Skeletal muscle satellite cell (primary cell): ENCODE data around the gene RFK.

Experiments
- H3K27me3 ChIP-seq: 2 replicates; pipeline ENCODE4 v1.7.0; 2013; ENCODE audit warnings: low read length; ENCODE audit not compliant: control insufficient read depth, insufficient read depth
- H3K36me3 ChIP-seq: 2 replicates; pipeline ENCODE4 v1.7.0; 2013; ENCODE audit warnings: mild to moderate bottlenecking, control low read depth, low read length; ENCODE audit not compliant: insufficient read depth
- H3K4me1 ChIP-seq: 2 replicates; pipeline ENCODE4 v1.7.0; 2013; ENCODE audit warnings: low read length; ENCODE audit not compliant: control insufficient read depth, insufficient read depth
- H3K4me2 ChIP-seq: 2 replicates; pipeline ENCODE4 v1.7.0; 2013; ENCODE audit warnings: mild to moderate bottlenecking, low read length
- H3K4me3 ChIP-seq: 2 replicates; pipeline ENCODE4 v1.7.0; 2013; ENCODE audit warnings: low read length
- H3K9ac ChIP-seq: 2 replicates; pipeline ENCODE4 v1.7.0; 2013; ENCODE audit warnings: mild to moderate bottlenecking, low read depth, low read length, moderate library complexity
- H3K9me3 ChIP-seq: replicated peaks from 2 replicates; pipeline ENCODE4 v1.7.0; 2013; ENCODE audit warnings: mild to moderate bottlenecking, control low read depth, low read length

The RFK gene

GRCh38 chr9:76379494-76379893 is 14.7 kb downstream of the RFK start:
- H3K27me3 ChIP-seq = no peaks in the 10 kb centered on the region
- no peak overlapping the region for H3K9ac ChIP-seq
- H3K4me1 ChIP-seq = peaks cover 11% of the 10 kb centered on the region
- no peak overlapping the region for H3K4me2 ChIP-seq
- H3K4me3 ChIP-seq = no peak overlapping the region
- no peaks in the 10 kb centered on the region for H3K9me3 ChIP-seq
- H3K36me3 ChIP-seq = no peaks in the 10 kb centered on the region

DNA sequence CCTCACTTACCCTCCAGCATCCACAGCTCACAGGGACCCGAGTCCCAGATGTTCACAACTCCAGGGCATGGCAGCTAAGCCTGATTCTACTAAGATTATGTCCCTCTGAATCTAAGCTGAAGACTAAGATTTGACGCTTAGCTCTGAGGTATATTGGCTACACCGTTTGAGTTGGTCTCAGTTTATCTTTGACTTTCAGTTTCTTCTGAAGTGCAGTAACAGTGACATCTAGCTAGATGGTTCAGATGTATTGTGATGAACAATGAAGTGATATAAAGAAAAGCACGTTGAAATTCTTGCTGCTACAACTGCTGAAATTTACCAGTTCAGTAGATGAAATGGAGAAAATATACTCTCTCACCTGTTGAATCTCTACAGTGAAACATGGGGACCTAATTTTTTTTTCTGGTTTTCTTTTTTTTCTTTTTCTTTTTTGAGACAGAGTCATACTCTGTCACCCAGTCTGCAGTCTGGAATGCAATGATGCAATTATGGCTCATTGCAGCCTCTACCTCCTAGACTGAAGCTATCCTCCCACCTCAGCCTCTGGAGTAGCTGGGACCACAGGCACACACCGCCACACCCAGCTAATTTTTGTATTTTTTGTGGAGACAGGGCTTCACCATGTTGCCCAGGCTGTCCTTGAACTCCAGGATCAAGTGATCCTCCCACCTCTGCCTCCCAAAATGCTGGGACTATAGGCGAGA is 15.7 kb downstream of the RFK start:
- H3K27me3 ChIP-seq = no peaks in the 10 kb centered on the region
- no peaks in the 10 kb centered on the region for H3K9me3 ChIP-seq
- no peaks in the 10 kb centered on the region for H3K36me3 ChIP-seq
- H3K4me1 ChIP-seq = peaks cover 6% of the 10 kb centered on the region
- no peak overlapping the region for H3K4me3 ChIP-seq
- H3K9ac ChIP-seq = no peak overlapping the region
- no peak overlapping the region for H3K4me2 ChIP-seq

DNA sequence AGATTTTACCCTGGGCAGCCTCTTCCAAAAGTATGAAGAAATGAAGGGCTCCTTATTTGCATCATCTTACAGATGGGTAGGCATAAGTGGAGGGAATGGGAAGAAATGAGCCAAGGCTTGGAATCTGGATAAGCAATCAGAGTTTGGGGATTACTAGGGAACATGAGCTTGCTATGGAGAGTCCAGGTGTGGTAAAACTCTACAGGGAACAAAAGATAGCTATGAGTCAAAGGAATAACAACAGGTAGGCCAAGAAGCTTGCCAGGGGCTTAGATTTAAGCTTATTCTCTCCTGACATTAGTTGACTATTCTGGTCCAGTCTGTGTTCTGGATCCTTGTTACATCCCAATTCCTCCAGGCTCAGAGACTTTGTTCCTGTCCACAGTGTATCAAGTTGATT is 16.4 kb downstream of the RFK start:
- Histone ChIP-seq H3K9ac (no peak overlapping the region), H3K4me1 (peaks cover 6% of the 10 kb centered on the region), H3K27me3 (no peaks in the 10 kb centered on the region), H3K9me3 (no peaks in the 10 kb centered on the region), H3K4me2 (no peak overlapping the region), H3K36me3 (no peaks in the 10 kb centered on the region), H3K4me3 (no peak overlapping the region)

GRCh38 chr9:76374783-76375559 is 19.3 kb downstream of the RFK start:
- Histone ChIP-seq H3K4me1 (peaks cover 6% of the 10 kb centered on the region), H3K27me3 (no peaks in the 10 kb centered on the region), H3K4me2 (no peak overlapping the region), H3K36me3 (no peaks in the 10 kb centered on the region), H3K4me3 (no peak overlapping the region), H3K9ac (no peak overlapping the region), H3K9me3 (no peaks in the 10 kb centered on the region)

- no peak overlapping the region for H3K9ac ChIP-seq
- H3K36me3 ChIP-seq = no peaks in the 10 kb centered on the region
- peaks cover 6% of the 10 kb centered on the region for H3K4me1 ChIP-seq
- no peaks in the 10 kb centered on the region for H3K27me3 ChIP-seq
- H3K4me2 ChIP-seq = no peak overlapping the region
- H3K4me3 ChIP-seq = no peak overlapping the region
- H3K9me3 ChIP-seq = no peaks in the 10 kb centered on the region
These were observed 20.3 kb downstream of the RFK start for GRCh38 chr9:76373784-76374474.

DNA sequence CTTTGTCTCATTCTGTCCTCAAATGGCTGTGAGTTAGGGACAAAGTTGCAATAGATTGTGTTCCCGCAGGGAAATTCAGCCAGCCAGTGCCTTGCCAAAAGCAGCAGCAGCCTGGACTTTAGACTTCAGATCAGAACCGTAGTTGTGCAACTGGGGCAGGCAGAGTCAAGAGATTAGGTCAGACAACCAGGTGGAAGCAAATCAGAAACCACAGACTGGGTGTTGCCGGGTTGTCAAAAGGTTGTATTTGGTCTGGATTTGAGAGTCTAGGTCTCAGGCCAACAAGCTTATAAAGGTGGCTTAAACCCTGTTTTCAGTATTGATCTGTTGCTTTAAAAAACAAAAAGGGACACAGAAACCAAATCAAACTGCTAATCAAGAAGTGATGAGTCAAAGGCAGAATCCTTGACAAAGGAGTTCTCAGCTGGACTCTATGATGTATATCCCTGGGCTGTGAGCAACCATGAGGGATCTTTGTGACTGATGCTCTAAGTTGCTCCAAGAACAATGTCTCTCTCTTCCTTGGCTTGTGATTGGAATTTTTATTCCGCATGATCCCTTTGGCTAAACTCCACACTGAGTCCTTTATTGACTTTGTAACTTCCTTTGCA is 20.9 kb downstream of the RFK start:
- no peaks in the 10 kb centered on the region for H3K27me3 ChIP-seq
- H3K36me3 ChIP-seq = no peaks in the 10 kb centered on the region

GRCh38 chr9:76372336-76372735 is 21.9 kb downstream of the RFK start:
- Histone ChIP-seq H3K9me3 (no peaks in the 10 kb centered on the region), H3K27me3 (no peaks in the 10 kb centered on the region), H3K36me3 (no peaks in the 10 kb centered on the region), H3K4me2 (no peak overlapping the region), H3K4me3 (no peak overlapping the region), H3K9ac (no peak overlapping the region), H3K4me1 (peaks cover 6% of the 10 kb centered on the region)

More for the DNA sequence above, 20.9 kb downstream of the RFK start:
- Histone ChIP-seq H3K4me1 (peaks cover 6% of the 10 kb centered on the region), H3K9ac (no peak overlapping the region), H3K4me3 (no peak overlapping the region), H3K4me2 (no peak overlapping the region), H3K9me3 (no peaks in the 10 kb centered on the region)

DNA sequence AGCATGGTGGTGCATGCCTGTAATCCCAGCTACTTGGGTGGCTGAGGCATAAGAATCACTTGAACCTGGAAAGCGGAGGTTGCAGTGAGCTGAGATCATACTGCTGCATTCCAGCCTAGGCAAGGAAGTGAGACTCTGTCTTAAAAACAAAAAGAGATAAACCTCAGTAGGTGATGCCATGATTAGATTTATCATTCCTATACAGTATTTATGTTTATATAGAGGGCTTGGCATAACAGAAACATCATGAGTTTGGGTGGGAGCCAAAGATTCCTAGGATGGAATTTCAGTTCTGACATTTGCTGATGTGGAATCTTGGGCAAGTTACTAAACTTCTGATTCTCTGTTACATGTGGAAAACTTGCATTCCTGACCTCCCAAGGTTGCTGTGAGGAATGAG is 22.3 kb downstream of the RFK start:
- Histone ChIP-seq H3K4me1 (peaks cover 6% of the 10 kb centered on the region), H3K9me3 (no peaks in the 10 kb centered on the region), H3K4me3 (no peak overlapping the region), H3K36me3 (no peaks in the 10 kb centered on the region), H3K27me3 (no peaks in the 10 kb centered on the region), H3K9ac (no peak overlapping the region), H3K4me2 (no peak overlapping the region)

DNA sequence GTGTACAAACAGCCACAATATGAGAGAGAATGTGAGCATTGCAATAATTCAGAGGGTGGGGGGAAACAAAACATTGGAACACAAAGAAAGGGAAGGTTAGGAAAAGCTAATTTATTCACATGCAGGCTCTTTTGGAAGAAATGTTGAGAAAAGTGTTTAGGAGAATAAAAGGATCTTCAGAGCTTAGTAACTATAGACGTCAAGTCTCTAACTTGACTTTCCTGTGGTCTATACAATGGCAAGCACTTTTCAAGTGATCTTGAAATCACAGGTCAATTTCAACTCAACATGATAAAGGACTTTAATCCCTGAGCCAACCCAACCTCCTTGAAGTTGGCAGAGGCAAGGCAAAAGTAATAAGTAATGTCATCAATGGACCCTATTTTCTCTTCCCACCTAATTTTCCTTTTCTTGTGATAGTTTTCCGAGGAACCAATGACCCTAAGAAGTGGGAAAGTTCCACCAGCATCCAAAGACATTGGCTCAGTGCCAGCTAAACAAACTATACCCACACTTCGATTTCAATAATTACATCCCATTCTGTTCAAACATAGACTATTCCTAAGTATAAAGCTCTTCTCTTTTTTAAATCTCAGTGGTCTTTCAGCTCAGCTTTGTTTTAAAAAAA is 23.7 kb downstream of the RFK start:
- Histone ChIP-seq H3K9ac (no peak overlapping the region), H3K4me1 (peaks cover 6% of the 10 kb centered on the region), H3K4me2 (no peak overlapping the region), H3K4me3 (no peak overlapping the region), H3K9me3 (no peaks in the 10 kb centered on the region), H3K27me3 (no peaks in the 10 kb centered on the region), H3K36me3 (no peaks in the 10 kb centered on the region)

DNA sequence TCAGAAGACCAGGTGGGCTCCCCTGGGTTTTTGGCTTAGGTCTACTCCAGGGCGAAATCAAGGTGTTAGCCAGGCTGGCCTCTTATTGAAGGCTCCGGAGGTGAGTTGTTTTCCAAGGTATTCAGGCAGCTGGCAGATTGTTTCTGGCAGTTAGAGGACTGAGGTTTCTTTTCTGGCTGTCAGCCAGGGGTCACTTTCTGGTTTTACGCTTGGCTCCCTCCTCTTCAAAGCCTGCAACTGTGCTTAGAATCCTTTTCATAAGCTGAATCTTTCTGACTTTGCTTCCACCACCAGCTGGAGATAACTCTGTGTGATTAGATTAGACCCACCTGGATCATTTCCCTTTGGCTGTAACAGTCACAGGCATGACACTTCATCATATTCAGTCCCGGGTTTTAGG is 24.6 kb downstream of the RFK start:
- H3K4me1 ChIP-seq = peaks cover 5% of the 10 kb centered on the region
- no peak overlapping the region for H3K9ac ChIP-seq
- H3K4me2 ChIP-seq = no peak overlapping the region
- H3K9me3 ChIP-seq = no peaks in the 10 kb centered on the region
- H3K36me3 ChIP-seq = no peaks in the 10 kb centered on the region
- no peaks in the 10 kb centered on the region for H3K27me3 ChIP-seq
- no peak overlapping the region for H3K4me3 ChIP-seq

- Histone ChIP-seq H3K9me3 (no peaks in the 10 kb centered on the region), H3K36me3 (no peaks in the 10 kb centered on the region), H3K4me1 (peaks cover 5% of the 10 kb centered on the region), H3K4me2 (no peak overlapping the region), H3K27me3 (no peaks in the 10 kb centered on the region), H3K4me3 (no peak overlapping the region), H3K9ac (no peak overlapping the region)
These were observed 28.0 kb downstream of the RFK start for GRCh38 chr9:76366275-76366674.
